Stimulated activated CD8-positive, alpha-beta memory T cell treated with anti-CD3 and anti-CD28 coated beads, Interleukin-12 subunit alpha, Interleukin-12 subunit beta, amount 100 ng/mL, for 24 hours (primary cell): ENCODE data around the gene TBC1D9.

Experiments used
- DNase-seq: peaks from one replicate; pipeline ENCODE4 v3.0.0-alpha.2; 2020; ENCODE audit errors: extremely low read depth

The TBC1D9 gene

GRCh38 chr4:140648716-140649308 lies 107.4 kb downstream of the TBC1D9 start:
- DNase-seq: no peak

DNA sequence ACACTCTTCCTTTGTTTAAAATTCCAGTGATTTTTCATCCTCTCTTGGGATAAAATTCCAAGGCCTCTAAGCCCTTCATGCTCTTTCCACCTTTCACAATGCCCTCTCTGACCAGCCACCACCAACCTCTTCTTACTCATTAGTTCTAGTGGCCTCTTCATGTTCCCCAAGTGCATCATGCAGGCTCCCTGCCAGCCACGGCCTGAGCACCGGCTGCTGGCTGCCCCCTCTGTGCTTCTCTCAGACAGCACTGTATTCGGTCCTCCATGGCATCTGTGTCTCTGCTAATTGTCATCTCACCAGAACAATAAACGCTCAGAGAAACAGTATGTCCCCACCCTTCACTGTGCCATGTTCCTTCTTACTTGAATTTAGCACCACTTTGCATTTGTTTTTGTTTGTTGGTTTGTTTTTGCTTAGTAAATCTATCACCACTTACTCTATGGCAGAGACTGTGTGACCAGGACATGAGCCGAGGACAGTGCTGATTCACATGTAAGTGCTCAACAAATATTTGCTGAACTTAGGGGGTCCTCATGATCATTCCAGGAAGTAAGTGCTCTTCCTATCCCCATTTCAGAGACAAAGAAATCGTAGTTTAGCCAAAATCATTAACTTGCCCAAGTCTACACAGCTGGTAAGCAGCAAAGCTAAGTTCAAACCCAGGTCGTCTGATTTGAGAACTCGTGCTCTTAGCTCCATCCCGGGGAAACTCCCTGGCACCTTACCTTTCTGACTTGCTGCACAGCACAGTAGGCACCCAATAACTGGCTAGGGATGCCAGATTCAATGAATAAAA lies 110.4 kb downstream of the TBC1D9 start:
- no peak for DNase-seq

DNA sequence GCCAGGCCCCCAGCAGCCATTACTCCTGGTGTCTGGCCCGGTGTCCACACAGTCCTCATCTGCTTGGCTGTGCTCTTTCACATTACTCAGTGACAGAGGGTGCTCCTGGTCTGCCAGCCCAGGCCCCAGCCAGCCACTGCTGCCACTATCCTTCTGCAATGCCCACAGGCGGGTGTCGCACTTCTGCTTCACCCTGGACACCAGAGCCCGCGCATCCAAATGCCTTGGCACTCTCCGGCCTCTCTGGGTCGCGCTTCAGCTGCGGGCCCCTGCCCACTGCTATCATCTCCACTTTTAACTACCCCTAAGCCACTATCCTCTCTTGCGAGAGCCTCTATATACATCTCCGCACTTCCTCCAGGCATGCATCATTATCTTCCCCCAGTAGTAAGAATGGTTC lies 111.0 kb downstream of the TBC1D9 start:
- no peak for DNase-seq

- DNase-seq: no peak
These were observed 111.6 kb downstream of the TBC1D9 start for GRCh38 chr4:140644470-140645185.

- no peak for DNase-seq
These were observed 112.6 kb downstream of the TBC1D9 start for GRCh38 chr4:140643571-140644055.

- no peak for DNase-seq
These were observed 113.3 kb downstream of the TBC1D9 start for GRCh38 chr4:140642674-140643437.

DNA sequence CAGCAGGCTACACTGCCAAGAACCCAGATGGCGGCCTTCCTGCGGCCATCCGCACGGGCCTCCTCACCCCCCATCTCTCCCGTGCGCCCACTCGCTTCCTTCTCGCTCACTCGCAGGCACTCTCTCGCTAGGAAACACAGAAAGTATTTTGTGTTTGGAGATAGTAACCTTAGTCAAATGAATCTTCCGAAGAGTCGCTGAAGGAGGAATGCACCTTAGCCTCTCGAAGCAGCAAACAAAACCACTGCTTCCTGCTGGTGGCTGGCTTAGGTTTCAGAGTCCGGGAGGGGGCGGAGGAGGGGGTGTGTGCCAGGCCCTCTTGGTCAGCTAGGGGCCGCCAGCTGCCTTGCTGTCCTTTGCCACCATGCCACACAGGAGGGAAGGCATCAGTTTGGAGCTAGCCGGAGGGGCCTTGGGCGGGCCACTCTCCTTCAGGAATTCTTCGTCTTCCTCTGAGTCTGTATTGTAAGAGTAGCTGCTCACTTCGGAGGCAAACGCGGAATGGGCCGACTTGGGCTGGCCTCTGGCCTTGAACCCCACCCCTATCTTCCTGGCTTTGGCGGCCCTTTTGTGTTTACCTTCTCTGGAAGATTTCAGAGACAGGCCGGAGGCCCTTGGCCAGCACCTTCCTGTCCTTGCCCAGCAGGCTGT lies 114.3 kb downstream of the TBC1D9 start:
- DNase-seq: no peak

DNA sequence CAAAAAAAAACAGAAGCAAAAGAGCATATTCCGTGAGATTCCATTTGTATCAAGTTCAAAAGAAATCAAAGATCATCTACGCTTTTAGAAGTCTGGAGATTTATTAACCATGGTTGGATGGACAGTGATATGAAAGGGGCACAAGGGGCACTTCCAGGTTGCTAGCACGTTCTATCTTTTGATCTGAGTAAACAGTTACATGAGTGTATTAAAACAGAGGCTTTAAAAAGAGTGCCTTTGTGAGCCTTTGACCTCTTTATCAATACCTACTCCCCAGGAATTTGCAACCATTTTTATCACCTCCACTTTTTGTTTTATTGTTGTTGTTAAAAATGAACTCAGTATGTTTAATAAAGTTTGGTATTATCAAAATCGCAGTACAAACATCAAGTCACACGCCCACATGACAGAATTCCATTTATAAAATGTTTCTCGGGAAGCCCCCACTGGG lies 115.1 kb downstream of the TBC1D9 start:
- DNase-seq: no peak

- no peak for DNase-seq
These were observed 115.9 kb downstream of the TBC1D9 start for GRCh38 chr4:140640150-140640748.

DNA sequence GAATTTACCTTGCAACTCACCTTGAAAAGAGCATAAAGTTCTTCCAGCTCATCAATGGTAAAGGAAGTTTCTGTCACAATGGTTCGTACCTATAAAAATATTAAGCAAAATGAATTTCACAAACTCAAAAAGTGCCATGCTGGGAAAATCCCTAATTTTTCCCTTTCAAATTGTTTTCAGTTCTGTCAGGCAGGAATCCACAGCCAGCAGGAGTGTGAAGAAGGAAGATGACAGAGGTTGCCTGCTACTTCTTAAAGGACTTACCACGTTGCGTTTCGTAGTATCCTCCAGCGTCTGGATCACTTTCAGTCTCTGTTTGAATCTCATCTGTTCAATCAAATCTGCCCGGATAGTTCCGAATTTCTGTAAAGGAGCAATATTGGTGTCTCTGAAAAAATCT lies 117.1 kb downstream of the TBC1D9 start:
- DNase-seq: no peak

DNA sequence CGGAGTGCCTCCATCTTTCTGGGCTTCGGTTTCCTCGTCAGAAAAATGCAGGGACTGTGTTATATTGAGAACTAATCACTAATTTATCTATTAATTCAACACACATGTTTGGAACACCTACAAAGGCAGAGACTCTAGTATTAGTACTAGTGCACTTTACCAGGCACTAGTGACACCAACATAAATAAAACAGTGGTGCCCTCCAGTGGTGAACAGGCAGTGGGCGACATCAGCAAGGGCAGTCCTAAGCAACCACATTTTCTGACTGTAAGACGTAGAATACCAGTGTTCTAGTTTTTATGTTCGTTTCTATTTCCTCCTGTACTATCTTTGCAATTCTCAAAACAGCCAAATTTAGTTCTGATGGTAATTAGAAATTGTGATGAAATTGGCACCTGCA lies 118.3 kb downstream of the TBC1D9 start:
- no peak for DNase-seq

DNA sequence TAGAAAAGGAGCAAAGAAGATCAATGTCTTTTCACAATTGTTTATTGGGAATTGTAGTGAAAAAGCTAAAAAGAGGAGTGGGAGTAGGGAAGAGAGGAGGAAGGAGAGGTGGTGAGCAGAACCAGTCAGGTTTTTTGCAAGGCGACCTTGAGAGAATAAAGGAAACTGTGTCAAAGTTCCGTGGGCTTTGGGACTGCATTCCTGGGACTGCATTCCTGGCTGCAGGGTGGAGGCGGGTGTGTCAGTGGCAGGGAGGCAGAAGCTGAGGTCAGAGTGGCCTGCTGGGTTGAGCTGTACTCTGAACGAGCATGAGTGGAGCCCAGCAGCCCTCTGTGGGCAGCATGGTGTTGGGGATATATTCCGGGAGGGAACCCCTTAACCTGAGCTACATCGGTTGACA lies 120.6 kb downstream of the TBC1D9 start:
- no peak for DNase-seq

DNA sequence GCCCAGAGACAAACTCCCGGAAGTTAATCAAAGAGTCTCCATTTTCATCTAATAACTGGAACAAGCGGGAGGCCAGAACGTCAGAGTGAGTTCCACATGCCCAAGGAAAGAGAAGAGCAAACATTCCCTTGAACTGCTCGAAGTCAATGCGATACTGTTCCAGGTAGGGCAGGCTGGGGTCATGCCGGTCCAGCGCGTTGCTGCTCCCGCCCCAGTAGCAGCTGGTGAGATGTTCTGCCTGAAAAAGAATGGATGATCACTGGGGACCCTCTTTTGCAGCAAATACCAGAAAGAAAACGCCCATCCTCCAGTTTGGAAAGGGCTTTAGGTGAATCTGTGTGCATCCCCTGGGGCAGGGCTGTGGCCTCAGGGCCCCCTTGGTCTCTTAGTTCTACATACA lies 122.2 kb downstream of the TBC1D9 start:
- no peak for DNase-seq

DNA sequence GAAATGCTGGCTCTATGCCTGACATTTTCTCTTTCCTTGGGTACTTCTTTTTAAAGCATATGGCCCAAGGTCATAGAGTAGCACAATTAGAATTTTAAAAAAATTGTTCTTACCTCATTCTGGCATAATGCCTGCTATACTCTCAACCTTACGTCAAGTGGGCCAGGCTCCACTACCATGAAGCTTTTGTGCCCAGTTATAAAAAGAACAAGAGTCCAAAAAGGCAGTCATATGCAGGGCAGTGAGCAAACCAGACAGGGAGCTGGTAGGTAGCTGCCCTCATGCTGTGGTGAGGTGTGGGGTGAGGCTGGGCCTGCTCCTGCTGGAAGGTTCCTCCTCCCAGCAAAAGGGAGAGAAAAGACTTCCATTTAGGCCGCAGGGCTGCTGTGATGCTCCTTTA lies 123.1 kb downstream of the TBC1D9 start:
- DNase-seq: no peak

GRCh38 chr4:140630246-140630645 lies 125.9 kb downstream of the TBC1D9 start:
- no peak for DNase-seq

GRCh38 chr4:140628016-140628415 lies 128.2 kb downstream of the TBC1D9 start:
- no peak for DNase-seq

- no peak for DNase-seq
These were observed 129.4 kb downstream of the TBC1D9 start for GRCh38 chr4:140626661-140627376.

DNA sequence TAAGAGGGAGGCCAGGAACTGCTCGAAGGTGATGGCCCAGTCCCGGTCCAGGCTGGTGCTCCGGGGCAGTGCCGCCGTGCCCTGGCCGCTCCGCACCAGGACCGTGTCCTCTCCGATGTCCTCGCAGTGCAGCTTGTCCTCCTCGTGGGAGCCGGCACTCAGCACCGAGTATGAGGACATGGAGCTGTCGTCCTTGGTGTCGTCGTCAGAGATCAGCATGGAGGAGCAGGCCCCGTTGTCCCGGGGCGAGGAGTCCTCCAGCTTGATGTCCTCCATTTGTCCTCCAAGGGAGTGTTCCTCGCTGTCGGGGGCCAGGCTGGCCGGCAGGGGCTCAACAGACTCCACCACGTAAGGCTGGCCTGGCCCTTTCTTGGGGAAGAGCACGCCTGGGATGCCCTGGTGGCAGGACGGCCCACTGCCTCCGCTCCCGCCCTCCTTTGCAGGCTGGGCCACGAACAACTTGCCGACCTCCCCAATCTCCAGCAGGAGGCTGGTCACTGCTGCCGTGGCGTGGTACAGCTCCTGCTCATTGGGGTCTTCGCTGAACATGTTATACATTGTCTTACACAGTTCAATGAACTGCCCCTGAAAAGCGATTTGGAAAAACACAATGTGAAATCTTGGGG lies 133.7 kb downstream of the TBC1D9 start:
- no peak for DNase-seq

DNA sequence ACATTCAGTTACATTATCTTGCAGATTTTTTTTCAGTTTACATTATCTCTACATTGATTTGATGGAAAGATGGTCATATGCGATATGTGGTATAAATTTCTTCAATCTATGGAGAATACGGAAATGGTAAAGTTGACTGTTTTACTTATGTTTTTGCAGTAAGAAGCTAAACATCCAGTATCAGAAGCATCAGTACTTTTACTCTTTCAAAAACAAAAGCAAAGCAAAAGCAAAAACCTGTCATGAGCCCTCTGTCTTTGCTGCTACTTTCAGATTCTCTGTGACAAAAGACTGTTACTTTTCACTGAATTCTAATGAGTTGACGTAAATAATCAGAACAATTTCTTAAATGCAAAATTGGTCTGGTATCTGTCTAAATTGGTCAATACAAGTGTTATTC lies 135.0 kb downstream of the TBC1D9 start:
- DNase-seq: no peak
